ENCODE results near the gene ASB16. TPM values are rescaled to one million over a fixed set of nuclear protein-coding genes. Genes with fewer than 3 reads are reported as not detected.

Gene ASB16
- total and polyA plus RNA-seq, 3 donors from 2014 or later = 0.86 to 5.7 (median 2.5) TPM

DNA sequence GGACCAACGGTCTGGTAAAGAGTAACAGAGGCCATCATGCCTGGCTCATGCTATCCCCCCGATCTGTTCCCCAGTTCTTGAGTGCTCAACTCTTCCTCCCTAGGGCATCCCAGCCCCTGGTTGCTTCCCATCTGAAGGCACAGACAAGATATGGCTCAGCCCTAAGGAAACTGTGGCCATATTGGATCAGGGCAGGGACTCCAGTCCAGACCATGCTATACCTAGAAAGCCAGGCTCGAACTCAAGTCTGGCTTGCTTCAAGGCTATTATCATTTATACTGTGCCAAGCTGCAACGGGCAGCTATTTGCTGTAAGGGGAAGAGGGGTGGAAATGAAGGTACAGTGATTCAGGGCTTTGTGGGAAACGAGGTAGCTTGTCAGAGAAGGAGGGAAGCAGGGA is 46.2 kb downstream of the ASB16 start:
- no peak overlapping the region for H3K27ac ChIP-seq
- DNase-seq = no peak
- H3K4me1 ChIP-seq = peaks cover 23% of the 10 kb centered on the region
- no peak overlapping the region for H3K4me3 ChIP-seq
- TF ChIP-seq, protein P1, sequence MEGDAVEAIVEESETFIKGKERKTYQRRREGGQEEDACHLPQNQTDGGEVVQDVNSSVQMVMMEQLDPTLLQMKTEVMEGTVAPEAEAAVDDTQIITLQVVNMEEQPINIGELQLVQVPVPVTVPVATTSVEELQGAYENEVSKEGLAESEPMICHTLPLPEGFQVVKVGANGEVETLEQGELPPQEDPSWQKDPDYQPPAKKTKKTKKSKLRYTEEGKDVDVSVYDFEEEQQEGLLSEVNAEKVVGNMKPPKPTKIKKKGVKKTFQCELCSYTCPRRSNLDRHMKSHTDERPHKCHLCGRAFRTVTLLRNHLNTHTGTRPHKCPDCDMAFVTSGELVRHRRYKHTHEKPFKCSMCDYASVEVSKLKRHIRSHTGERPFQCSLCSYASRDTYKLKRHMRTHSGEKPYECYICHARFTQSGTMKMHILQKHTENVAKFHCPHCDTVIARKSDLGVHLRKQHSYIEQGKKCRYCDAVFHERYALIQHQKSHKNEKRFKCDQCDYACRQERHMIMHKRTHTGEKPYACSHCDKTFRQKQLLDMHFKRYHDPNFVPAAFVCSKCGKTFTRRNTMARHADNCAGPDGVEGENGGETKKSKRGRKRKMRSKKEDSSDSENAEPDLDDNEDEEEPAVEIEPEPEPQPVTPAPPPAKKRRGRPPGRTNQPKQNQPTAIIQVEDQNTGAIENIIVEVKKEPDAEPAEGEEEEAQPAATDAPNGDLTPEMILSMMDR (IDR thresholded peaks at IDR 0.05) = no peak
- no peak for TF ChIP-seq POLR2A (IDR thresholded peaks at IDR 0.05)
- WGBS, 2 donors = 73 to 75% methylated on average over 5 of the region's 5 CpGs
- no peaks in the 10 kb centered on the region for H3K36me3 ChIP-seq (ENCODE audit: low read depth, missing control alignments)
- no peaks in the 10 kb centered on the region for H3K9me3 ChIP-seq
- intact Hi-C loops (cut with DNase I; ENCODE audit: low total_unique reads) = no loop called here
- no peaks in the 10 kb centered on the region for H3K27me3 ChIP-seq

DNA sequence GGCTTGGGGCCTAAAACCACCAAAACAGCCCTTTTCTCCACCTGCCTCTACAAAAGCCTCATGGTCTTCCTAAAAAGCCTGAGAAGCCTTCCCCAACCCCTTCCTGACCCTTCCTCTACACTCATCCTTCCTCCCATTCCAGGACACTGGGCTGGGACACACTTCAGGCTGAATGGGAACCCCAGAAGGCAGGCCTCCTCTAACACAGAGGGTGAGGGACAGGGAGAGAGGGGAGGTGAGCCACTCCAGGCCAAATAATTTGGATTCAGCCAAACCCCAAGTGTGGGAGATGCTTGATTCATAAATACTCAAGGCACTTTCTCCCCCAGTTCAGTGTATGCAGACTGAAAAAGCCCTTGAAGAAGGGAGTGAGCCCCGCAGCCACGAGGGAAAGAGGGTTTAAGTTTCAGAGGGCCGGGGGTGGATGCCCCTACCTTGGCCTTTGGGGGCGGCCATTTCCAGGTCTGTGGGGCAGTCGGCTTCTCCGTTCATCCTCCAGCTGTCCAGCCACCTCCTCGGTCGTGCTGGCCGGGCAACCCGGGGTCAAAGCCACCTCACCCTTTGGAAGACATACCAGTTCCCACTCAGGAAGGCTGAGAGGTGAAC is 47.3 kb downstream of the ASB16 start:
- WGBS, 2 donors = 3% methylated on average over 10 of the region's 10 CpGs; no CpG with 5 or more reads in 1 of the 2 donors

DNA sequence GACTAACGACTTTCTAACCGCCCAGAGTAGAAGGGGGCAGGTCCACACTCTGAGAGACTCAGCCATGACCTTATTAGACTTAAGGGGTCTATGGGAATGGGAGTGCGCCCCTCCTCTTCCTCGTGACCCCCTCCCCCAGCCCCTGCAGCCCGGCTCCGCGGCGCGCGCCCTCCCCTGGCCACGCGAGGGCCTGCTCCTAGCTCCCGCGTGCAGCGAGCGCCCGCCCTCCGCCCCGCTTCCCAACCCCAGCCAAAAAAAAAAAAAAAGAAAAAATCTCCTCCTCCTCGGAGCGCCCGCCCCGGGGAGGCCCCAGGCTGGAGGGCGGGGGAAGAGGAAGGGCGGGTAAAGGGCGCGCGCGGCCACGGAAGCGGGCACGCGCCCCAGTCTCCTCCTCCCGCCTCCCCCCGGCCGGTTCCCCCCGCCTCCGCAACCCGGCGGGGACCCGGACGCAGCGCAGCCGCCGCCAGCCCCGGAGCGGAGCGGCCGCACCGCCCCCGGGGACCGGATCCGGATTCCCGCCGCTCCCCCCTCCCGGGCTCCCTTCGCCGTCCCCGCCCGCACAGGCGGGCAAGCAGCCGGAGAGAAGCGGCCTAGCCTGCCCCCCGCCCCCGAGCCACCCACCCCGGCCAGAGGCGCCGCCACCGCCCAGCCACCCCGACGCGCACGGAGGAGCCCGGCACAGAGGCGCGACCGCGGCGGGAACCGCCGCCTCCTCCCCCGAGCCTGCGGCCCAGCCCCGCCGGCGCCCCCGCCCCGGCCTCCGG is 48.0 kb downstream of the ASB16 start:
- WGBS, 2 donors = 1% methylated on average over 32 to 37 of the region's 89 CpGs

More for the DNA sequence above, 47.3 kb downstream of the ASB16 start:
- H3K9me3 ChIP-seq = no peaks in the 10 kb centered on the region
- peak overlapping the region; percentile 78 to 93 for H3K4me3 ChIP-seq
- H3K36me3 ChIP-seq (ENCODE audit: low read depth, missing control alignments) = no peaks in the 10 kb centered on the region
- H3K27me3 ChIP-seq = no peaks in the 10 kb centered on the region
- no peak for TF ChIP-seq POLR2A (IDR thresholded peaks at IDR 0.05)
- TF ChIP-seq, protein P1 (IDR thresholded peaks at IDR 0.05) = no peak
- DNase-seq = no peak
- intact Hi-C loops (cut with DNase I; ENCODE audit: low total_unique reads) = no loop called here
- peaks cover 25% of the 10 kb centered on the region for H3K4me1 ChIP-seq
- H3K27ac ChIP-seq = peak overlapping the region; percentile 56 to 99

DNA sequence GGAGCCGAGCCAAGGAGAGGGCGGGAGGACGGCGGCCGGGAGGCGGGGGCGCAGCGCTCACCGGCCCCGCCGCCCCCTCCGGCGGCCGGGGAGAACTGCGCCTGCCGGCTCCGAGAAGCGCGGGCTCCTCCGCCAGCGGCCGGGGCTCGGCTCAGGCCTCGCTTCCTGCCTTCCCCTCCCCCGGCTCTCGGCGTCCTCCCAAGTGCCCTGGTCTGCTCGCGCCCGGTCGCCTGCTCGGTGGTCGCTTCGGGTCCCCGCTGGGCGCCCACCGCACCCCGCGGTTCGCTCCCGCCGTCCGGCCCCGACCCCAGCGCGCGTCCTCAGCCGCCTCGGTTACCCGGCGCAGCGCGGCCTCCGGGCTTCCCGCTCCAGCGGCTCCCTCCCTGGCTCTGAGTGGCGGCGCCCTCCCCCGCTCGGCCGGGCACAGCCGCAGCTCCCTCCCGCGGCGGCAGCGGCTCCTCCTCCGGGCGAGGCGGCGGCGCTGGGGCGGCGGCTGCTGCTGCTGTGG is 48.7 kb downstream of the ASB16 start:
- TF ChIP-seq, protein P1 (IDR thresholded peaks at IDR 0.05) = peak; percentile 33 to 69 (median 65)
- TF ChIP-seq POLR2A (IDR thresholded peaks at IDR 0.05) = no peak
- Histone ChIP-seq H3K4me3 (peak overlapping the region; percentile 78 to 93), H3K9me3 (no peaks in the 10 kb centered on the region), H3K27me3 (no peaks in the 10 kb centered on the region), H3K27ac (peak overlapping the region; percentile 89 to 99), H3K4me1 (peaks cover 31% of the 10 kb centered on the region), H3K36me3 (ENCODE audit: low read depth, missing control alignments) (no peaks in the 10 kb centered on the region)
- intact Hi-C loops (cut with DNase I; ENCODE audit: low total_unique reads) = no loop called here
- DNase-seq = peak; percentile 56
- 0 to 1% methylated on average over 5 to 58 of the region's 73 CpGs for WGBS, 2 donors

More for the DNA sequence above, 48.0 kb downstream of the ASB16 start:
- peak; percentile 89 for DNase-seq
- intact Hi-C loops (cut with DNase I; ENCODE audit: low total_unique reads) = no loop called here
- Histone ChIP-seq H3K4me3 (peak overlapping the region; percentile 78 to 93), H3K9me3 (no peaks in the 10 kb centered on the region), H3K27me3 (no peaks in the 10 kb centered on the region), H3K4me1 (peaks cover 26% of the 10 kb centered on the region), H3K36me3 (ENCODE audit: low read depth, missing control alignments) (no peaks in the 10 kb centered on the region), H3K27ac (peak overlapping the region; percentile 65 to 99)
- TF ChIP-seq, protein P1 (IDR thresholded peaks at IDR 0.05) = peak; percentile 29 to 50 (median 35)
- TF ChIP-seq POLR2A (IDR thresholded peaks at IDR 0.05) = no peak
